Heart left ventricle (tissue), 13 donors: Measurements from ENCODE around the gene SLC7A7.

Experiments
- CTCF ChIP-seq, 12 donors: fragments of 200-600 bp; sonication (generic) in 4 of 12; IDR thresholded peaks; one replicate each; pipeline versions ENCODE4 v1.5.0 to v1.8.0; 2018 to 2022; ENCODE audit warnings: antibody characterized with exemption in 12 of 12, mild to moderate bottlenecking in 5 of 12
- POLR2A ChIP-seq, 2 donors: fragments of 450-650 bp; IDR thresholded peaks; one replicate each; pipeline ENCODE4 v1.6.1; 2017; ENCODE audit warnings: antibody characterized with exemption in 2 of 2, mild to moderate bottlenecking in 2 of 2, moderate library complexity in 2 of 2
- donor health status: ischemic (EF 13 %, LVEDD 7.1; RV severe dilation, severe dysfunction).
- donor health status: DM: no; HTN: yes; CAD: no.
- donor health status: DM: no; HTN: no; CAD: no.
- donor health status: ischemic (EF 25% LVEDD 6.9; RV normal size, moderate dysfunction).
- donor health status: ischemic (EF 25% LVEDD 5.7; RV mildly dilated, moderate dysfunction).
- donor health status: ischemic (EF 35%, LVEDD 5.7; RV mildly dilated, moderate dysfunction).
- donor health status: nonischemic (EF 11% LVEDD 7.7; RV severe dilation, severe dysfunction).
- donor health status: DM: yes; HTN: yes; CAD: no.
- donor health status: PGD.
- donor health status: ischemic (EF 29% LVEDD 5.4; RV normal size, mild dysfunction).
- donor health status: nonischemic (EF 23%, LVEDD 6.1; RV moderate dilation, normal function).

GRCh38 chr14:22807432-22808087, 7.7 kb downstream of the SLC7A7 start:
- TF ChIP-seq CTCF (IDR thresholded peaks at IDR 0.05) (no peak), POLR2A (IDR thresholded peaks at IDR 0.05) (no peak)
